MM.1S (cell line): ENCODE measurements around the gene ANTXR1.

ENCODE experiments used
- DNase-seq: peaks from one replicate; pipeline ENCODE4 v3.0.0-alpha.2; 2015
- H2AFZ ChIP-seq: fragments of 300-600 bp; sonication (generic); 2 replicates; pipeline ENCODE4 v1.6.0; 2016; ENCODE audit warnings: antibody characterized with exemption, low read length
- H3F3A ChIP-seq: fragments of 300-600 bp; sonication (generic); 2 replicates; pipeline ENCODE4 v1.6.1; 2016; ENCODE audit warnings: mild to moderate bottlenecking, antibody characterized with exemption, low read length, moderate library complexity, mixed read lengths; ENCODE audit not compliant: insufficient read depth
- H3K27ac ChIP-seq: fragments of 300-600 bp; sonication (generic); 2 replicates; pipeline ENCODE4 v1.5.1; 2016; ENCODE audit warnings: mild to moderate bottlenecking, low read length
- H3K27me3 ChIP-seq: fragments of 300-600 bp; sonication (generic); replicated peaks from 2 replicates; pipeline ENCODE4 v1.6.0; 2016; ENCODE audit warnings: low read length; ENCODE audit not compliant: insufficient read depth
- H3K36me3 ChIP-seq: fragments of 300-600 bp; sonication (generic); replicated peaks from 2 replicates; pipeline ENCODE4 v1.6.1; 2016; ENCODE audit warnings: mild to moderate bottlenecking, low read length, mixed read lengths; ENCODE audit not compliant: insufficient read depth
- H3K4me1 ChIP-seq: fragments of 300-600 bp; sonication (generic); 2 replicates; pipeline ENCODE4 v1.6.1; 2016; ENCODE audit warnings: low read length, mixed read lengths
- H3K4me2 ChIP-seq: fragments of 300-600 bp; sonication (generic); 2 replicates; pipeline ENCODE4 v1.6.0; 2016; ENCODE audit warnings: low read depth, low read length
- H3K4me3 ChIP-seq: fragments of 300-600 bp; sonication (generic); 2 replicates; pipeline ENCODE4 v1.5.1; 2016; ENCODE audit warnings: low read length, mixed read lengths
- H3K79me2 ChIP-seq: fragments of 300-600 bp; sonication (generic); 2 replicates; pipeline ENCODE4 v1.6.1; 2016; ENCODE audit warnings: mixed run types, low read length, mixed read lengths
- H3K9ac ChIP-seq: fragments of 300-600 bp; sonication (generic); 2 replicates; pipeline ENCODE4 v1.6.1; 2016; ENCODE audit warnings: low read length, mixed read lengths
- H3K9me2 ChIP-seq: fragments of 300-600 bp; sonication (generic); replicated peaks from 2 replicates; pipeline ENCODE4 v1.6.1; 2016; ENCODE audit warnings: mild to moderate bottlenecking, low read length, mixed read lengths; ENCODE audit not compliant: insufficient read depth
- H3K9me3 ChIP-seq: fragments of 300-600 bp; sonication (generic); replicated peaks from 2 replicates; pipeline ENCODE4 v1.6.1; 2016; ENCODE audit warnings: mild to moderate bottlenecking, low read length, mixed read lengths; ENCODE audit not compliant: insufficient read depth
- H4K20me1 ChIP-seq: fragments of 300-600 bp; sonication (generic); 2 replicates; pipeline ENCODE4 v1.6.1; 2016; ENCODE audit warnings: mild to moderate bottlenecking, low read length, moderate library complexity, mixed read lengths; ENCODE audit not compliant: insufficient read depth
- EZH2 ChIP-seq: fragments of 300-600 bp; sonication (generic); optimal IDR thresholded peaks from 2 replicates; pipeline ENCODE3; 2017; ENCODE audit warnings: low read depth, mild to moderate bottlenecking, antibody characterized with exemption, low read length, mixed read lengths
- EZH2phosphoT487 ChIP-seq: fragments of 300-600 bp; sonication (generic); IDR thresholded peaks from 2 replicates; pipeline ENCODE4 v1.6.1; 2018; ENCODE audit warnings: antibody characterized with exemption, low read length
- TF ChIP-seq, protein P1 (sequence below): fragments of 300-600 bp; sonication (generic); IDR thresholded peaks from 2 replicates; pipeline ENCODE4 v1.5.1; 2016; ENCODE audit warnings: antibody characterized with exemption, low read length, mixed read lengths

Gene ANTXR1

GRCh38 chr2:69032336-69032735 lies 19.4 kb downstream of the ANTXR1 start:
- H3K27ac ChIP-seq = no peak overlapping the region
- no peaks in the 10 kb centered on the region for H3K9me2 ChIP-seq
- no peaks in the 10 kb centered on the region for H3K79me2 ChIP-seq
- no peaks in the 10 kb centered on the region for H3K36me3 ChIP-seq
- H3K27me3 ChIP-seq = no peaks in the 10 kb centered on the region
- H3K4me1 ChIP-seq = no peaks in the 10 kb centered on the region
- no peaks in the 10 kb centered on the region; the same call in 1 of the 2 replicates for H4K20me1 ChIP-seq
- H3K4me2 ChIP-seq = no peak overlapping the region
- no peak overlapping the region for H3K9ac ChIP-seq
- no peak overlapping the region for H2AFZ ChIP-seq
- TF ChIP-seq EZH2 = no peak
- TF ChIP-seq, protein P1, sequence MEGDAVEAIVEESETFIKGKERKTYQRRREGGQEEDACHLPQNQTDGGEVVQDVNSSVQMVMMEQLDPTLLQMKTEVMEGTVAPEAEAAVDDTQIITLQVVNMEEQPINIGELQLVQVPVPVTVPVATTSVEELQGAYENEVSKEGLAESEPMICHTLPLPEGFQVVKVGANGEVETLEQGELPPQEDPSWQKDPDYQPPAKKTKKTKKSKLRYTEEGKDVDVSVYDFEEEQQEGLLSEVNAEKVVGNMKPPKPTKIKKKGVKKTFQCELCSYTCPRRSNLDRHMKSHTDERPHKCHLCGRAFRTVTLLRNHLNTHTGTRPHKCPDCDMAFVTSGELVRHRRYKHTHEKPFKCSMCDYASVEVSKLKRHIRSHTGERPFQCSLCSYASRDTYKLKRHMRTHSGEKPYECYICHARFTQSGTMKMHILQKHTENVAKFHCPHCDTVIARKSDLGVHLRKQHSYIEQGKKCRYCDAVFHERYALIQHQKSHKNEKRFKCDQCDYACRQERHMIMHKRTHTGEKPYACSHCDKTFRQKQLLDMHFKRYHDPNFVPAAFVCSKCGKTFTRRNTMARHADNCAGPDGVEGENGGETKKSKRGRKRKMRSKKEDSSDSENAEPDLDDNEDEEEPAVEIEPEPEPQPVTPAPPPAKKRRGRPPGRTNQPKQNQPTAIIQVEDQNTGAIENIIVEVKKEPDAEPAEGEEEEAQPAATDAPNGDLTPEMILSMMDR = no peak
- no peak for TF ChIP-seq EZH2phosphoT487
- DNase-seq = no peak
- H3K9me3 ChIP-seq = no peaks in the 10 kb centered on the region
- no peak overlapping the region for H3K4me3 ChIP-seq
- no peaks in the 10 kb centered on the region for H3F3A ChIP-seq

DNA sequence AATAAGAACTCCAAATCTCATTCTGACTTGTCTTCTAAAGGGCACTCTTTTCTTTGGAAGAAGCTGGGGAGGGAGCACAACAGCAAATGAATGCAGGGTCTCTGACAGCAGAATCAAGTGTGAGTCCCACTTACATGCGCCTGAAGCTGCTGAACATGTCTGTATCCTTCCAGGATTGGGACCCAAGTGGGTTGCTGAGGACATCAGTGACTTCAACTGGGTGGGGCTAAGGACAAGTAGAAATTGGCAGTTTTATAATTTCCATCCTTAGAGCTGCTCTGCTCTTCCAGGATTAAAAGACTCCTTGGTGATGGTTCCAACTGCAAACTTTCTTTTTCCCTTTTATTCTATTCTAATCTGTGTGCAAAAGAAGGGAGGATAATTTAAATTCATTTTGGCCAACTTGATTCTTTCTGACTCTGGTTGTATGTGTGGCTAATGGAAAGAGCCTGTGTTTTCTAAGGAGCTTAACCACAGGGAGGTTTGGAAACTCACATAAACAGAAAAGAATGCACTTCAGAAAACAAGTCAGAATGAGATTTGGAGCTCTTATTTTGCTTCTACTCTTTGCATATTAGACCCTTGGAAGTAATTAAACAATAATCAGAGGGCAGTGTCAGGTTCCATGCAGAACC lies 20.6 kb downstream of the ANTXR1 start:
- Histone ChIP-seq H2AFZ (no peak overlapping the region), H3K27me3 (no peaks in the 10 kb centered on the region), H3K4me2 (no peak overlapping the region), H3F3A (no peaks in the 10 kb centered on the region), H3K4me3 (no peak overlapping the region), H3K9me2 (no peaks in the 10 kb centered on the region), H3K36me3 (no peaks in the 10 kb centered on the region), H3K27ac (no peak overlapping the region), H3K4me1 (no peaks in the 10 kb centered on the region), H3K9me3 (no peaks in the 10 kb centered on the region), H3K9ac (no peak overlapping the region), H4K20me1 (no peaks in the 10 kb centered on the region), H3K79me2 (no peaks in the 10 kb centered on the region)
- TF ChIP-seq, protein P1 = no peak
- TF ChIP-seq EZH2 = no peak
- no peak for TF ChIP-seq EZH2phosphoT487
- DNase-seq = no peak

GRCh38 chr2:69034122-69034521 lies 21.1 kb downstream of the ANTXR1 start:
- Histone ChIP-seq H3K4me3 (no peak overlapping the region), H3K9me3 (no peaks in the 10 kb centered on the region), H3F3A (no peaks in the 10 kb centered on the region), H3K4me2 (no peak overlapping the region), H3K9me2 (no peaks in the 10 kb centered on the region), H3K79me2 (no peaks in the 10 kb centered on the region), H4K20me1 (no peaks in the 10 kb centered on the region), H3K27me3 (no peaks in the 10 kb centered on the region), H3K27ac (no peak overlapping the region), H3K4me1 (no peaks in the 10 kb centered on the region), H3K36me3 (no peaks in the 10 kb centered on the region), H2AFZ (no peak overlapping the region), H3K9ac (no peak overlapping the region)
- DNase-seq = no peak
- no peak for TF ChIP-seq EZH2
- no peak for TF ChIP-seq EZH2phosphoT487
- TF ChIP-seq, protein P1 = no peak
